NT2/D1 (cell line): ENCODE results near the gene AMN.

ENCODE experiments used
- SUZ12 ChIP-seq: IDR thresholded peaks from 2 replicates; pipeline ENCODE4 v1.6.1; 2011; ENCODE audit not compliant: insufficient read length, insufficient read depth; ENCODE audit errors: extremely low read depth
- YY1 ChIP-seq: IDR thresholded peaks from 2 replicates; pipeline ENCODE4 v1.6.1; 2011; ENCODE audit not compliant: insufficient read length, insufficient read depth
- ZNF274 ChIP-seq: IDR thresholded peaks from 2 replicates; pipeline ENCODE4 v1.6.1; 2011; ENCODE audit warnings: mild to moderate bottlenecking, low read depth, low read length

DNA sequence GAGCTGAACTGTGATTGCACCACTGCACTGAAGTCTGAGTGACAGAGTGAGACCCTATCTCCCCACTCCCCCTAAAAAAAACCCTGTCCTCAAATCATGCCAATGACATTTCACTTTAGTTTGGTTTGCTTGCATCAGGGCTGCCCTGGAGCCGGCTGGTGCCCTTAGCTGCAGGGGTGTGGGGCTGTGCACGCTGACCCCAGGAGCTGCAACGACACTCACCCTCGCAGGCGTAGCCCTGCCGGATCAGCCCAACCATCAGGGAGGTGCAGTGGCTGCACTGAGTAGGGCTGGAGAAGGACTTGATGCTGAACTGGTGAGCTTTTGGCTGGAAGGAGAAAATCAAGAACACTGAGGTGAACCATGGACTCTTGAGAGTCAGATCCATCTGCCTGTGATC, 29.8 kb downstream of the AMN start:
- TF ChIP-seq ZNF274, result no peak
- TF ChIP-seq YY1, result no peak
- TF ChIP-seq SUZ12, result no peak
